ENCODE results near the gene KRTAP10-12. TPM values are rescaled to one million over a fixed set of nuclear protein-coding genes. Genes with fewer than 3 reads are reported as not detected.

Gene KRTAP10-12
- total and polyA plus RNA-seq, 2 of the 13 experiments (the other 11 are each of a cell fraction or from before 2014, with no cell fraction given) = not detected

- H3K36me3 ChIP-seq (replicated peaks in 1 of 2; ENCODE audit: control insufficient read depth in 1 of 2, insufficient read depth in 2 of 2, low read length in 2 of 2) = no peaks in the 10 kb centered on the region
- no peaks in the 10 kb centered on the region for H3K4me1 ChIP-seq (ENCODE audit: insufficient read depth, low read length)
- intact Hi-C loops (cut with micrococcal nuclease; ENCODE audit: unreplicated experiment) (no loop called here), in situ Hi-C loops (cut with HindIII; ENCODE audit: extremely low pct_ligation_motif_present, low pct_unique_long_range_greater_than_20kb) (no loop called here)
- no peak overlapping the region for H3K4me2 ChIP-seq (ENCODE audit: low read depth, low read length)
- H3K27ac ChIP-seq (ENCODE audit: extremely low read length, insufficient read depth, low read length) = no peak overlapping the region
- no TSS peak for BruUV-seq (replicated peaks)
- FAIRE-seq (no peak), DNase-seq (ENCODE audit: low spot score) (no peak), ATAC-seq (no peak)
- H3K9me3 ChIP-seq (ENCODE audit: low read length) = no peaks in the 10 kb centered on the region
- H4K20me1 ChIP-seq (ENCODE audit: insufficient read depth, low read length) = no peaks in the 10 kb centered on the region
- H3K79me2 ChIP-seq (ENCODE audit: insufficient read depth, low read length) = no peaks in the 10 kb centered on the region
- H3K27me3 ChIP-seq (ENCODE audit: control insufficient read depth in 1 of 2, insufficient read depth in 2 of 2, low read length in 2 of 2) = peaks cover 0 to 17% of the 10 kb centered on the region in 2 experiments; a peak in 1 of 5 replicates
- H2AFZ ChIP-seq (ENCODE audit: low read length) = no peak overlapping the region
- no peak overlapping the region for H3K4me3 ChIP-seq (replicated peaks in 1 of 3; ENCODE audit: insufficient read depth in 1 of 3, low read depth in 2 of 3, low read length in 3 of 3)
- CTCF ChIA-PET (ENCODE audit: low intra/inter-chr PET ratio, low total read pairs) = no interaction called here
- POLR2A ChIA-PET = no interaction called here
- no peak overlapping the region for H3K9ac ChIP-seq (ENCODE audit: insufficient read depth, low read depth, low read length)
- 47% methylated on average over 5 of the region's 7 CpGs for WGBS (ENCODE audit: low lambda C conversion rate)
- TF ChIP-seq IKZF4 (CRISPR knock-in tag; IDR thresholded peaks at IDR 0.05; ENCODE audit: borderline replicate concordance, low read depth, not compliant biosample characterization) (no peak), FLYWCH1 (CRISPR knock-in tag; IDR thresholded peaks at IDR 0.05) (no peak), PREB (CRISPR knock-in tag; IDR thresholded peaks at IDR 0.05) (no peak), ZBTB3 (CRISPR knock-in tag; IDR thresholded peaks at IDR 0.05; ENCODE audit: borderline replicate concordance, low read depth) (no peak), BCLAF1 (IDR thresholded peaks at IDR 0.05) (no peak), TRIM24 (CRISPR knock-in tag; IDR thresholded peaks at IDR 0.05) (no peak), MIER3 (CRISPR knock-in tag; IDR thresholded peaks at IDR 0.05; ENCODE audit: borderline replicate concordance) (no peak), MAFG (CRISPR knock-in tag; IDR thresholded peaks at IDR 0.05) (no peak), RARG (CRISPR knock-in tag; IDR thresholded peaks at IDR 0.05; ENCODE audit: low read depth) (no peak), REST (IDR thresholded peaks at IDR 0.05; ENCODE audit: borderline replicate concordance in 1 of 2, low read depth in 1 of 2, low read length in 2 of 2) (no peak), ZNF672 (CRISPR knock-in tag; IDR thresholded peaks at IDR 0.05) (no peak), ZNF740 (CRISPR knock-in tag; IDR thresholded peaks at IDR 0.05) (no peak)
Observed at GRCh38 chr21:44724196-44724595, 27.2 kb downstream of the KRTAP10-12 start.
